C4-2B (cell line): ENCODE results near the gene SGSM2.
A peak's percentile ranks its signal among the peaks of the same experiment; 100 is the strongest.

Experiments used
- H3K27ac ChIP-seq: fragments of 450-650 bp; 2 replicates; pipeline ENCODE4 v1.5.1; 2017
- CTCF ChIP-seq: fragments of 450-650 bp; conservative IDR thresholded peaks from 2 replicates; pipeline ENCODE4 v1.5.1; 2017; ENCODE audit warnings: mild to moderate bottlenecking
- ZFX ChIP-seq: fragments of 450-650 bp; IDR thresholded peaks from 2 replicates; pipeline ENCODE4 v1.6.1; 2017

SGSM2 gene

GRCh38 chr17:2393954-2394749 is 56.9 kb downstream of the SGSM2 start:
- TF ChIP-seq ZFX (no peak), CTCF (no peak)
- H3K27ac ChIP-seq: peak overlapping the region; percentile 97

GRCh38 chr17:2394775-2395201 is 57.5 kb downstream of the SGSM2 start:
- peak overlapping the region; percentile 97 for H3K27ac ChIP-seq
- TF ChIP-seq ZFX (no peak), CTCF (no peak)

GRCh38 chr17:2395258-2396181 is 58.2 kb downstream of the SGSM2 start:
- TF ChIP-seq CTCF (no peak; the same call in 1 of the 2 replicates), ZFX (no peak)
- H3K27ac ChIP-seq: peak overlapping the region; percentile 97

- peak overlapping the region; percentile 97 for H3K27ac ChIP-seq
- TF ChIP-seq ZFX: no peak
- no peak; the same call in 1 of the 2 replicates for TF ChIP-seq CTCF
These were observed 58.9 kb downstream of the SGSM2 start for GRCh38 chr17:2396192-2396567.

- peak overlapping the region; percentile 97 for H3K27ac ChIP-seq
- TF ChIP-seq ZFX (0 out of 2 replicates have a peak, but pooled peaks have one; percentile 23), CTCF (no peak)
These were observed 59.4 kb downstream of the SGSM2 start for GRCh38 chr17:2396568-2397246.

GRCh38 chr17:2397247-2398171 is 60.2 kb downstream of the SGSM2 start:
- peak overlapping the region; percentile 97 for H3K27ac ChIP-seq
- TF ChIP-seq ZFX: no peak
- TF ChIP-seq CTCF: no peak
